GM21825 (cell line): Measurements from ENCODE around the gene MYO9A.

Experiments used
- ATAC-seq: cut with Tn5 transposase; IDR thresholded peaks from one replicate; pipeline ENCODE4 v1.9.1; 2021; ENCODE audit warnings: mild to moderate bottlenecking, moderate library complexity; ENCODE audit not compliant: unreplicated experiment

The MYO9A gene, protein sequence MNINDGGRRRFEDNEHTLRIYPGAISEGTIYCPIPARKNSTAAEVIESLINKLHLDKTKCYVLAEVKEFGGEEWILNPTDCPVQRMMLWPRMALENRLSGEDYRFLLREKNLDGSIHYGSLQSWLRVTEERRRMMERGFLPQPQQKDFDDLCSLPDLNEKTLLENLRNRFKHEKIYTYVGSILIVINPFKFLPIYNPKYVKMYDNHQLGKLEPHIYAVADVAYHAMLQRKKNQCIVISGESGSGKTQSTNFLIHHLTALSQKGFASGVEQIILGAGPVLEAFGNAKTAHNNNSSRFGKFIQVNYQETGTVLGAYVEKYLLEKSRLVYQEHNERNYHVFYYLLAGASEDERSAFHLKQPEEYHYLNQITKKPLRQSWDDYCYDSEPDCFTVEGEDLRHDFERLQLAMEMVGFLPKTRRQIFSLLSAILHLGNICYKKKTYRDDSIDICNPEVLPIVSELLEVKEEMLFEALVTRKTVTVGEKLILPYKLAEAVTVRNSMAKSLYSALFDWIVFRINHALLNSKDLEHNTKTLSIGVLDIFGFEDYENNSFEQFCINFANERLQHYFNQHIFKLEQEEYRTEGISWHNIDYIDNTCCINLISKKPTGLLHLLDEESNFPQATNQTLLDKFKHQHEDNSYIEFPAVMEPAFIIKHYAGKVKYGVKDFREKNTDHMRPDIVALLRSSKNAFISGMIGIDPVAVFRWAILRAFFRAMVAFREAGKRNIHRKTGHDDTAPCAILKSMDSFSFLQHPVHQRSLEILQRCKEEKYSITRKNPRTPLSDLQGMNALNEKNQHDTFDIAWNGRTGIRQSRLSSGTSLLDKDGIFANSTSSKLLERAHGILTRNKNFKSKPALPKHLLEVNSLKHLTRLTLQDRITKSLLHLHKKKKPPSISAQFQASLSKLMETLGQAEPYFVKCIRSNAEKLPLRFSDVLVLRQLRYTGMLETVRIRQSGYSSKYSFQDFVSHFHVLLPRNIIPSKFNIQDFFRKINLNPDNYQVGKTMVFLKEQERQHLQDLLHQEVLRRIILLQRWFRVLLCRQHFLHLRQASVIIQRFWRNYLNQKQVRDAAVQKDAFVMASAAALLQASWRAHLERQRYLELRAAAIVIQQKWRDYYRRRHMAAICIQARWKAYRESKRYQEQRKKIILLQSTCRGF (N-terminal part only)

DNA sequence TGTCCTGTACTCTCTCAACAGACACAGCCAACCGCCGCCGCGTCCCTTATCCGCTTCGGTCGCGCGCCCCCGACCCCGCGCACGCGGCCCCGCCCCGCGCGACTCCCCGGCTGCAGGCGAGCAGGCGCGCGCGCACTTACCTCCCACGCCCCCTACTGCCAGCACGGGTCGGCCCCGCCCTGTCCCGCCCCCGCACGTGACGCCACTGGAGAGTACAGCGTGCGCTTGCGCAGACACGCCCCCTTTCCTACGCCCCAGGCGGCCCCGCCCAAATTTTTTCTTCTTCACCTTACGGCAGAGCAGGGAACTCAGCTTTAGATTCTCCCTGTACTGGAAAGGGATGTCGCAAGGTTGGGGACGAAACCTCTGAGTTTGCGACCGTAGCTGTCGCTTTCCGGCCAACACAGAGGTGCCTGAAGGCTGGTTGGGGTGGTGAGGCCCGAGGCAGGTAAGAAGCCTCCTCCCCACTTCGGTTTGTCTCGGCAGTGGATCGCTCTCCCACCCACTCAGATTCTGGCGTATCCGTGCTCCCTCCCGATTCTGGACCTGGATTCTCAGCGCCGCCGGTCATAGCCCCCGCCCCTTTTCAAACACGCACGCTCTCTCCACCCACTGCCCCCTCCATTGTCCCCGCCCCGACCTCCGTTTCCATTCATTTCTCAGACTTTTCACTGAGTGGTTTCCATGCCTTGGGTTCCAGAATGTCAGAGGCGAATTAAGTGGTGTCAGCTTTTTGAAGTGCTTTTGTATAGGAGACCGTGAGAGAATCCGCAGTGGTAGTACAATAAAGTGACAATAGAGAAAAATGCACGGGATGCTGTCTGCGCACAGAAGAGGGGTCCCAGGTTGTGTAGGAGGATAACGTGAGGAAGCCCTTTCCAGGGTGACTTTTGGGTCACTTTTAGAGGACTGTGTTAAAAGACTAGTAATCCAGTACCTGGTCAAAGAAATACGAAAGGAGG lies at the start of gene MYO9A, which contains the start of gene SENP8:
MYO9A (minus strand) TSS at position 134 of the 962 bp plus-strand sequence. CDS start 71,587 bp downstream, outside the sequence.
SENP8 (plus strand) TSS at position 387 of the 962 bp plus-strand sequence. CDS start 21,221 bp downstream, outside the sequence.
- peak; percentile 60 for ATAC-seq

DNA sequence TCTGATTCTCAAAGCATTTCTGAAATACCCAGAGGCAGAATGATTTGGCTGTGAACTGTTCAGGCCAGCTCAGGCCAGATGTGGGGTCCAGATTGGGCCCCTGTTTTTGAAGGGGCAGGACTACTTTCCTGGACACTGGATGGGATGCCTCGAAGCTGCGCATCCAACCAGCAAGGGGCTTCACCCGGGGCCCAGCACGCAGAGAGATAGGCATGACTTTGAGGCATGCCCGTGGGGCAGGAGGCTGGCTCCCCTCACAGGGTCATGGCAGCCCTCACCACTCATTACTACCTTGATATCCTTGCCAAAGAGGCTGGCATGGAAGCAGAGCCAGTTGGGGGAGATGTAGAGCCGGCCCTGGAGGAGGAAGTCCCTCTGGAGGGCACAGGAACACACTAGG lies 49.5 kb upstream of the MYO9A start:
- no peak for ATAC-seq

DNA sequence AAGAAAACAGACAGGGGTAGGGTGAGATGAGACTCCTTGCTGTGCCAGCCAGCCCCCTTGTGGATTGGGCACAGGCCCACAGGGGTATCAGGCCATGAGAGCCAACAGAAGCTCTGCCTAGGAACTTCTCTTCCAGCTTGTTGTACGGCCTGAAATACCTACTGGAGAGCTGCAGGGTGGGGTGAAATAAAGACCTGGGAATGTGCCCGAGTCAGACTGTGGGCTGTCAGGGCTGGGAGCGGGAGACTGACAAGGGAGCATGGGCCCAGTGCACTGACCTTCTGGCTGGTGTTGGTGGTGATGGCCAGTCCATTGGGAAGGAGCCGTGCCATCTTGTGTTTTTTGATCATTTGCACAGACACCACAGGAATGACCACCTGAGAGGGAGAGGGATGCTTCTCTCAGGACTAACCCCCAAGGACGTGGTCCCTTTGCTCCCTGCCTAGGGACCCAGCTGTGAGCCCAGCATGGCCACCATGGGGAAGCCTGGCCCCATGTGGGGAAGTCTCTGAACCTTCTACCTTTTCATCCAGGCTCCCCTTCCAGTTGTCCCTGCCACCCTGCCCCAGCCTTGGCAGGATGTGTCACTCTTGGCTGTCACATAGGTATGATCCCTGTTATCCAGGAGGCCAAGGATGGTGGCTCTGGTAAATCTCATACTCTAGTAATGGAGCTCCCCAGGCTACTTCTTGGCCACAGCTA lies 48.9 kb upstream of the MYO9A start:
- no peak for ATAC-seq

DNA sequence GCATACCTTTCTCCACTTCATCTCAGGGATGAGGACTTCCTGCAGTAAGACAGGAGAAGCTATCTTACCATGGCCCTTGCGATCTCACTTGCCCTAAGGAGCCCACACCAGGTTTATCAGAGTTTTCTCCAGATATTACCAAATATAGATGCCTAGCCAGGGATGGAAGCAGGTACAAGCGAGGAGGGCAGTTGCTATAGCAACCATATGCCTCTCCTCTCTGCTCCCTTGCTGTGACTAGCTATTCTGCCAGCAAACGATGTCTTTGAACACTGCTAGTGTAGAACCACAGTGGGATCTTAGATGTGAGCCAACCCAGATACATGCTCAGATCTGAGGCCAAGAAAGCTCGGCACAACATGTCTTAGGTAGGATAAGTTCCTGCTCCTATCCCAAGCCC lies 45.8 kb upstream of the MYO9A start:
- ATAC-seq: no peak

- ATAC-seq: no peak
Measured at GRCh38 chr15:72162569-72162968, 44.6 kb upstream of the MYO9A start.

DNA sequence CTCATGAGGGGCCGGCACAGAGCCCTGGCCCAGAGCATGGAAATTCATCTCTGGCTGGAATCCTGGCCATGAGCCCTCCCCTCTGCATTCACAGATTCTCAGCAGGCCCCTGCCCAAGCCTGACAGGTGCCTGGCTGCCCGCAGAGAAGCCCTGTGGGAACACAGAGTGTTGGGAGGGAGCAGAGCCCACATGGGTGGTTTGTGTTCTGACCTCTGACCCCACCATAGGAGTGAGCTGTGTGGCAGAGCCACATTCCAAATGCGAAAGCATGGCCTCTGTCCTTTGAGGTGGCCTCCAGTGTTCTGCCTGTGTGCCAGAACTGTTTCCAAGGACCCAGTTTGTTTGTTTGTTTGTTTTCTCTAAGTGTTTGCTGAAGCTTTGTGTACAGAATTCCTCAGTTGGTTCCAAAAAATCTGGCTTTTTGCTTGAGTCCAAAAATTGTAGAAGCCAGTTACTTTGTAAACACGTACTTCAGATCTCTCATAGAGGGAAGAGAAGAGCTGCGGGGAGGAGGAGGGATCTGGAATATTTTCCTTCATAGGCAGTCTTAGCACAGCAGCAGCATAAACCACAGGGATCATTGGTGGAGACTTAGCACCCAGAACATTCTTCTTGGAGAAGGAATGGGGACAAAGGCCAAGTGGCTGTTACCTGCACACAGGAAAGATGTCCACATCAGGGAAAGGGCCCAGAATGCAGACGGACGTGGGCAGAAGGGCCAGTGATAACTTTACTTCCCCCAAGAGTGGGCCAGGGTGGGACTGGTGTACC lies 43.6 kb upstream of the MYO9A start:
- ATAC-seq: no peak

DNA sequence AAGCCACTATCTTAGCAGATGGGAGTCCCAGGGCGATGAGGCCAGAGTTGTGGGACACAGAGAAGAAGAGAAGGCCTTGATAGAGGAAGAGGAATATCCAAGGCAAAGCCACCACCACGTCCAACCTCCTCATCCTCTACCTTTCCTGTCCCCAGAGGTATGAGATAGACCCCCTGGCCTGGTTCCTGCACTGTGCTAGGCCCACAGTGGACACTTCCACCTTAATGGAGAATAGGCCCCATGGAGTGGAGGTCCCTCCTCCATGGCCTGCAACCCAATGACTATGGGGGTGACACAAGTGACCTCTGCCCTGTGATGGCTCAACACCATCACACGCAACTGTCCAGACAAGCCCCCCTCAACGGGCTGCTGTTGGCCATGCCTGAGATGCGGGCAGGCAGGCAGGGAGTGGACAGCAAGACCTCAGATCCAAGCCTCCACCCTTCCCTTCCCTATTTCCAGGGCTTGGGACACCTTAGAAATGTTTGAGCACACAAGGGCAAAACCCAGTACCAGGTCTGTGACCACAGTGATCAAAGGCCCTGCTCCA lies 42.8 kb upstream of the MYO9A start:
- ATAC-seq: no peak

GRCh38 chr15:72156928-72157327 lies 39.0 kb upstream of the MYO9A start:
- ATAC-seq: no peak

- ATAC-seq: peak; percentile 64
Measured at GRCh38 chr15:72155635-72156616, 38.0 kb upstream of the MYO9A start.

- ATAC-seq: no peak
Measured at GRCh38 chr15:72155003-72155621, 37.2 kb upstream of the MYO9A start.

- ATAC-seq: no peak
Measured at GRCh38 chr15:72154316-72154715, 36.4 kb upstream of the MYO9A start.

GRCh38 chr15:72153269-72154000 lies 35.5 kb upstream of the MYO9A start:
- no peak for ATAC-seq

GRCh38 chr15:72147418-72147817 lies 29.5 kb upstream of the MYO9A start:
- no peak for ATAC-seq

DNA sequence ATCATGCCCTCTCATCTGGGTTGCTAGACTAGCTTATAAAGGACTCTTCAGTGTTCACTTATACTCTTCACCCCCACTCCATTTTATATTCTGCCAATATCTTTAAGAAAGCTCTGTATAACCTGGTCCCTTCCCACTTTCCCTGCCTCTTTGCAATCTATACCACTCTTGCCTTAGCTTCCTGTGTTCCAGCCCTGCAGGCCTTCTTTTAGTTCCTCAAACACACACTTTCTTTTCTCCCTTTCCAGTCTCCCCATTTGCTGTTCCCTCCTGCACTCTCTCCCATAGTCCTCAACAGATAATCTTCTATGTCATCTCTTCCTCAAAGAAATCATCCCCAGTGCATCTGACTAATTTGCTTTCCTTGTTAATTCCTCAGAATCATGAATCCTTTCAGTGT lies 29.0 kb upstream of the MYO9A start:
- ATAC-seq: no peak

DNA sequence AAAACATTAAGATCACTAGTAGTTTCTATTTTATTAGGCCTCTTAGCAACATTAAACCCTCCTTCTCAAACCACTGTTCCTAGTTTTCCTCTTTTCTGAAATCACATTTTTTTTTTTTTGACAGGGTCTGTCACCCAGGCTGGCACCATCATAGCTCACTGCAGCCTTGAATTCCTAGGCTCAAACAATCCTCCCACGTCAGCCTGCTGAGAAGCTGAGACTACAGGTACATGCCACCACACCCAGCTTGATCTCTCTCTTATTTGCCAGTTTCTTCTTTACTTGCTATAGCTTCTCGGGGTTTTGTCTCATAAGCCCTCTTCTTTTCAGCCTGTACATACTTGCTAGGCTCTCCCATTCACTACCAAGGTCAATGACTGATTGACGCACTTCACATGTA lies 28.3 kb upstream of the MYO9A start:
- ATAC-seq: no peak
